Measurements from ENCODE around the gene IDE. TPM values are rescaled to one million over a fixed set of nuclear protein-coding genes. Genes with fewer than 3 reads are reported as not detected.

The IDE gene
- total and polyA plus RNA-seq, 9 of the 15 experiments (the other 6 are each of a cell fraction or from before 2014, with no cell fraction given): 10.2 to 50.6 (median 33.2) TPM

GRCh38 chr10:92430103-92430502, 143.8 kb downstream of the IDE start (continued):
- TF ChIP-seq CHD7 (IDR thresholded peaks at IDR 0.05; ENCODE audit: low read depth, low read length): no peak
- 0 out of 2 replicates have a peak, but pooled peaks have one; percentile 17 for TF ChIP-seq TFAP4 (CRISPR knock-in tag; IDR thresholded peaks at IDR 0.05; ENCODE audit: borderline replicate concordance)
- no peak for TF ChIP-seq RBM25 (IDR thresholded peaks at IDR 0.05; ENCODE audit: low read depth, low read length, severe bottlenecking)
- TF ChIP-seq BRF1 (IDR thresholded peaks at IDR 0.05; ENCODE audit: borderline replicate concordance, extremely low read depth, insufficient read length): no peak
- TF ChIP-seq CBX1 (IDR thresholded peaks at IDR 0.05; ENCODE audit: low read depth): no peak
- peak; percentile 72 for TF ChIP-seq SMARCA4 (IDR thresholded peaks at IDR 0.05)
- TF ChIP-seq SRSF9 (IDR thresholded peaks at IDR 0.05; ENCODE audit: borderline replicate concordance, low read depth, low read length): no peak
- TF ChIP-seq HMGN3 (IDR thresholded peaks at IDR 0.05; ENCODE audit: borderline replicate concordance, extremely low read depth, insufficient read length, low read depth, low read length): no peak
- TF ChIP-seq UBTF (IDR thresholded peaks at IDR 0.05; ENCODE audit: borderline replicate concordance in 1 of 2, low read depth in 2 of 2, low read length in 2 of 2): no peak
- TF ChIP-seq ELK3 (CRISPR knock-in tag; IDR thresholded peaks at IDR 0.05): no peak

All from K562 (cell line).